ENCODE data around the gene CHD5.
"Not testable (repeated sequence)": the region's sequence is repeated elsewhere in the genome, so short reads cannot be mapped to it uniquely, and the experiment has no call there.

CHD5 gene

DNA sequence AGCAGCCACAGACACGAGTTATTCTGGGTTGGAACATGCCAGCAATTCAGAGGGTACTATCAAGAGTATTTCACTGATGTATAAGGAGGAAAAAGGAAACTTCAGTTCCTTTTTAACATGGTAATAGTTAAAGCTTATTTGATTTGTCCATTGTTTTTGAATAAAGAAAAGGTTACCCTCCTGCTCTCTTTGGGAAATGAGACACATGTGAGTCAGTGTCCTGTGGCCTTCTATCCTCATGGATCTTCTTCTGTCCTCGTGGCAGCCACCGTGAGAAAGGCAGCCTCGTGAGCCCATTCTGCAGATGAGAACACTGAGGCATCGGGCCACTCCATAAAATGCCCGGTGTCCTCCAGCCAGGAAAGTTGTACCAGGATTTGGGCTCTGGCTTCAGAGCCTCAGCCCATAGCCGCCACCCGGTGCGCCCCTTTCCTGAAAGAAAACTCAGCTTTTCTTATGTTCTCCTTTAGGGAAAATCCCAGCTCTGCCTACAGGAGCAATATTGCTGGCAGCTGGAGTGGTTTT is 109.6 kb downstream of the CHD5 start:
- in situ Hi-C loops (cut with MboI; ENCODE audit: low sequenced_read_pairs) = no loop called here

DNA sequence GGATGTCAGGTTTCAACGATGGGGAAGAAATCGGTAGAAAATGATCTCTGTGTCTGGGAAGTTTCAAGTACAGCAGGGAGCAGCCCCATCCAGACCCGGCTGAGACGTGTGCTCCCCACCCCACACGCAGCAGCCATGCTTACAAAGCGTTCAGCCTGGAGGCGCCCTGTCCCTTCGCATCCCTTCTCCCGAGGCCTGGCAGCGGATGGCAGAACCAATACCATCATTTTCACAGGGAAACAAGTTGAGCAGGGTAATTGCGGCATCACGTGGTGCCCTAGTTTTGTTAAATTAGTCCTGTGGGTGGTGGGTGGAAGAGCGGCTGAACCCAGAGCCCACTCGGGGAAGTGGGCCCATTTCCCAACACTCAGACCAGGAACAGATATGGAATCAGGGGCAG is 110.5 kb downstream of the CHD5 start:
- in situ Hi-C loops (cut with MboI; ENCODE audit: low sequenced_read_pairs) = no loop called here

DNA sequence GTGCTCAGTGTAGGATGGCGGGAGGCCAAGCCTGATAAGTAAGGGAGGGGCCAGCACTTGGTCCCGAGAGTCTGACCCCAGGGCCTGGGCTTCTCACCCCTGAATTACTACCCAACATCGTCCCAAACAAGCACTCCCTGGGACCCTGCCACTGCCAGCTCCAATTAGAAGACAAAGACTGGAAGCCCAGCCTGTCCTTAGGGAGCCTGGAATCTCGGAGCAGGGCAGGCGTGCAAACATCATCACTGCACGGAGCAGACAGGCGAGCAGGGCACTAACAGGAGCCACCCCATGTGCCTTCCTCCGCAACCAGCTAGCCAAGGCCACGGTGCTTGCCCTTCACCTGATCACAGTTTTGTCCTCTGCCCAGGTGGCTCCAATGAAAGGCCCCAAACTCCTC is 111.2 kb downstream of the CHD5 start:
- in situ Hi-C loops (cut with MboI; ENCODE audit: low sequenced_read_pairs) = no loop called here

DNA sequence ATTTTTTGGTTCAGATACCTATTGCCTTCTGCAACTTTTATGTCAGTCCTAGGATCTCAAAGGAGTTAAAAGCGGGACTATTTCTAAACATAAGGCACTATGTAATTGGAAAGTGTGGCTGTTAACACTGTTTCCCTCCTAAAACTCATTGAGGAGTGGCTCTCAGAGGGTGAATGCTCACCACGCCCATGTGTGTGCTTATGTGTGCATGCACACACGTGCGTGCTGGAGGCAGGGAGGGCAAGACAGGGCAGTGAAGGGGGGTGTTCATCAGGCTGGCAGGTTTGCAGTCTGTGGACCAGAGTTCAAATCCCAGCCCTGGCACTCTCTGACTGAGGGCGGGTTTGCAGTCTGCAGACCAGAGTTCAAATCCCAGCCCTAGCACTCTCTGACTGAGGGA is 112.0 kb downstream of the CHD5 start:
- in situ Hi-C loops (cut with MboI; ENCODE audit: low sequenced_read_pairs) = no loop called here

DNA sequence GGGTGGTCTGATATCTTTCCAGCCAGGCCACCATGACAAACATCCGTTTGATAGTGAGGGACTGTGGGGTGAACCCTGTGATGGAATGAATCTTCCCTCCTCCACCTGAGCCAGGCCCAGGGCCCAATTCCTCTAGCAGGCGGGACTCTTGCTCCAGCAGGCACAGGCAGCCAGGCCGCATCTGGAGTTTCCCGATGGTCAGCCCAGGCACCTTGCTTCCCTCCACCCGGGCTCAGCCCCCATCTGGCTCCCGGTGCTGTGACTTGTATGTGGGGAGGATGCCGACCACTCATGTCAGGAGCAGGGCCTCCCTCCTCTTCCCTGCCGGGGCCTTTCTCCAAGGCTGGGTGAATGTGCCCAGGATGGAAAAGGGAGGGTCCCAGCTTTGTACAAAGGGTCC is 113.4 kb downstream of the CHD5 start:
- in situ Hi-C loops (cut with MboI; ENCODE audit: low sequenced_read_pairs) = no loop called here

DNA sequence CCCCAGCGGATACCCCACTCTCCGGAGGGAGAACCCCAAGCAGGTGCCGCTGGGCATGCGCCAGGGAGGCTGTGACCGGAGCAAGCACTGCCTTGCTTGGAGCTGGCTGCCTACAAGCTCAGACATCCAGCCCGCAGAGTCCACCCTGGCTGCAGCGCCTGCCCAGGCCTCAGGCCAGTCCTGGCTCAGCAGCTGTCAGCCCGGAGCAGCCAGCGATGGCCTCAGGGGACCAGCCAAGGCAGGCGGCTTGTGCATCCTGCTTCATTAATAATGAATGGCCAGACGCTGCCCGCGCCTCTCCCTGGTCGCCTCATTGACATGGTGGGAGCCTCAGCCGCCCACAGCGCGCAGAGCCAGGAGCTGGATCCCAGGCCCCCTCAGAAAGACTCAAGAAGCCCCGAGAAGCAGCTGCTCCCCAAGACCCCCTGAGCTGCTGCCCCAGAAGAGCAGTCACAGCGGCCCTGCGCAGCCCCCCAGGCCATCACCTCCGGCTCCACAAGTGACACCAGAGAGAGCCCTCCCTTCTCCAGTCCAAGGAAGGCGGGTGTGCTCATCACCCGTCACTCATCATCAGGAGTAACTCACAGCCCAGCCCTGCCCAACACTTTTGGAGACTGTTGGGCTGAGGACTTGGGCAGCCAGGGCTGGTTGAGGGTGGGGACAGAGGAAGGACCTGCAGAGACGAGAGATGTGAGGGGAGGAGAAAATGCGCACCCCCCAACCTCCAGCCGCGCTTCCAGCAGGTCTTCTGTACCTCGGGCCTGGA is 114.8 kb downstream of the CHD5 start:
- in situ Hi-C loops (cut with MboI; ENCODE audit: low sequenced_read_pairs) = no loop called here

DNA sequence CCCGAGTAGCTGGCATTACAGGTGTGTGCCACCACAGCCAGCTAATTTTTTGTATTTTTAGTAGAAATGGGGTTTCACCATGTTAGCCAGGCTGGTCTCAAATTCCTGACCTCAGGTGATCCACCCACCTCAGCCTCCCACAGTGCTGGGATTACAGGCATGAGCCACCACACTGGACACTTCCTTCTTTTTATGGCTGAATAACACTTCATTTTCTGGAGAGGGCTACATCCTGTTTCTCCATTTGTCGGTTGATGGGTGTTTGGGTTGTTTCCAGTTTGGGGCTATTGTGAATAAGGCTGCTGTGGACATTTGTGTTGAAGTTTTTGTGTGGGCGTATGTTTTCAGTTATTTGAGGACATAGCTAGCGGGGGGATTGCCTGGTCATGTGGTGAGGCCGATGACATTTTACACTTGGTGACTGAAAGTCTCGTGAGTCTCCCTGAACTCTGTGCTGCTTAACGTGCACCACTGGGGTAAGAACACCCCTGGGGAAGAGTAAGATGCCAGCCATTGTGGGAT is 116.5 kb downstream of the CHD5 start:
- in situ Hi-C loops (cut with MboI; ENCODE audit: low sequenced_read_pairs) = not testable (repeated sequence)

DNA sequence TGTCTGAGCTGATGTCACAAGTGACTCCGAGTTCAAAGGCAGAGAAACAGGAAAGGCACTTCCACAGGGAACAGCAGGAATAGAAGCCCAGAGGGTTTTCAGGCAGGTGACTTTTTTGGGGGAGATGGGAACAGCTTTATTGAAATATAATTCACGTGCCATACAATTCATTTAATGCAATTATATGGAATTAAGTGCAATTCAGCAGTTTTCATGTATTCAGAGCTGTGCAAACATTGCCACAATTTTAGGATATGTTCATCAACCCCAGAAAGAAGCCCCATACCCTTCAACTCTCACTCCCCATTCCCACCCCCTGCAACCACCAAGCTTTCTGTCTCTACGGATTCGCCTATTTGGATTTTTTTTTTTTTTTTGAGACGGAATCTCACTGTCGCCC is 117.5 kb downstream of the CHD5 start:
- in situ Hi-C loops (cut with MboI; ENCODE audit: low sequenced_read_pairs) = no loop called here

DNA sequence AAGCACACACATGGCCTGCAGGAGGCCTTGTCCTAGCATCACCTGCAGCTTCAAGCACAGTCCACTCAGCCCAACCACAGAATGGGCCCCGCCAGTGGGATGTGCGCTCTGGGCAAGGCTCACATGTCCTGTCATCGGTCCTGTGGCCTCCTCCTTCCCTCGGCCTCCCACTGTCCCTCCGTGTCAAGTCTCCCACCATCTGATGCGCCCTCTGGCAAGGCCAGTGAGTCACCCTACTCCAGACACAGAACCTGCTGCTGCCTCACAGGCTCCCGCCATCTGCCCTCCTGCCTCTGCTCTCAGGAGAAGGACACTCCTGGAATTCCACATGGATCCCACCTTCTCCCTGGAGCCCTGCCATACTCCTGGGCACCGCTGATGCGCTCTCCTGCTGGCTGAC is 120.3 kb downstream of the CHD5 start:
- in situ Hi-C loops (cut with MboI; ENCODE audit: low sequenced_read_pairs) = no loop called here

DNA sequence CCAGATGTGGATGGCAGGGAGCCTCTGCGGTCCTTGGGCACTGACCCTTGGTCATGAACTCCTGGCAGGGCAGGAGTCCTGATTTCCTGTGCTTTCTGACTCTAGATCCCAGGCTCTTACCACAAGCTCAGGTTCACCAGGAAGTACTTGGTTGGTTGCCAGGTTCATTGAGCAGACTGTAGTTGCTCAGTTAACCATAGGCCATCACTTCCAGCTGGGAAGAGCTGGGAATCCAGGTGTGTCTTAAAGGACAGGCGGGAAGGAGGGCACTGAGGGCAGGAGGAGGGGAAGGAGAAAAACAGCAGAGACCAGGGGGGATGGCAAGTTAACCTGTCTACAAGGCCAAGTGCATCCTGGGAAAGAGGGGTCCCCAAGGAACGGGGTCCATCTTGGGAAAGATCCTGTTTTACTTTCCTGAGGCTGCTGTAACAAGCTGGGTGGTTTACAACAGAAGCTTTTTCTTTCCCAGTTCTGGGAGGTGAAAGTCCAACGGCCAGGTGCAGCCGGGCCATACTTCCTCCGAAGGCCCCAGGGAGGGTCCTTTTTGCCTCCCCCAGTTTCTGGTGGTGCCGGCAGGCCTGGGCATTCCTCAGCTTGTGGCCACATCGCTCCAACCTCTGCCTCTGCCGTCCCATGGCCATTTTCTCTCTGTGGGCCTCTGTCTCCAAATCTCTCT is 122.8 kb downstream of the CHD5 start:
- in situ Hi-C loops (cut with MboI; ENCODE audit: low sequenced_read_pairs) = no loop called here

DNA sequence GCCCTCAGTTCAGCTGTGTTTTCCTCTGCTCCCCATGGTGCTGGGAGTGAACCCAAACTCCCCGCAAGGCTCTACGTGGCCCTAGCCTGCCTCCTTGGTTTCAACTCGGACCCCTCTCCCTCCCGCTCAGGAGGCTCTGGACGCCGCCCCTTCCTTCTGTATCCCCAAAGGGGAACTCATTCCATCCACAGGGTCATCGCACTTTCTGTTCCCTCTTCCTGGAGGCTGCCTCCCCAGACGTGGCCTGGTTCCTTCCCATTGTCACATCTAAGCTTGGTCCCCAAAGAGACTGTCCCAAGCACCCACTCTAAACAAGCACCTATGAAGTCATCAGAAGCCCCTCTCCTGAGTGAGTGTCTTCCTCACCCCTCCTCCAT is 123.6 kb downstream of the CHD5 start:
- in situ Hi-C loops (cut with MboI; ENCODE audit: low sequenced_read_pairs) = no loop called here

DNA sequence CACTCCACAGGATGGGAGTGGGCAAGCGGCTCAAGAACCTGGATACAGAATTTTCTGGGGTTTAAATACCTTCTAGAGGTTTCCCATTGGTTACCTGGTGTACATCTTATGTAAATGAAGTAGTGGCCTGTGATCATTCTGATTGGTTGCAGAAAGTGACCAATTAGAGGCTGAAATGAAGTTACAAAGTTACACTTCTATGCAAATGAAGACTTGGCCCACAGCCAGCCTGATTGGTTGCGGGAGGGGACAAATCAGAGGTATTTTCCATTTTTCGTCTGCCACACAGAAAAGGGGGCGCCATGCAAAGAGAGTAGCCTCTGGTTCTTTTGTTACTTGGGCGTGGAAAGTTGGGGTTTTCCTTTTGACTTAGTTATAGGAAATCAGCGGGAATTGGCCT is 125.5 kb downstream of the CHD5 start:
- in situ Hi-C loops (cut with MboI; ENCODE audit: low sequenced_read_pairs) = no loop called here

DNA sequence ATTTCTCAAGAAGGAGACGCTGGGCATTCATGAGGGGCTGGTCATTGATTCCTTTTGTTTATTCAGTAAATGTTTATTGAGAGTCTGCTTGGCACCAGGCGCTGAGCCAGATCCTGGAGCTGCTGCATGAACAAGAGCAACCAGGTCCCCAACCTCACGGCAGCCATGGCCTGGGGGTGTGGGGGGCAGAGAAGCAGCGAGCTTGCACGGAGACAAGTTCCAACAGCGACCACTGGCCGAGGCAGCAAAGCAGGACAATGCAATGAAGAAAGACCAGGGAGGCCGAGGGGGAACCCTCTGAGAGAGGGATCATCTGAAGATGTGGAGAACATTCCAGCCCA is 126.9 kb downstream of the CHD5 start:
- in situ Hi-C loops (cut with MboI; ENCODE audit: low sequenced_read_pairs) = no loop called here

DNA sequence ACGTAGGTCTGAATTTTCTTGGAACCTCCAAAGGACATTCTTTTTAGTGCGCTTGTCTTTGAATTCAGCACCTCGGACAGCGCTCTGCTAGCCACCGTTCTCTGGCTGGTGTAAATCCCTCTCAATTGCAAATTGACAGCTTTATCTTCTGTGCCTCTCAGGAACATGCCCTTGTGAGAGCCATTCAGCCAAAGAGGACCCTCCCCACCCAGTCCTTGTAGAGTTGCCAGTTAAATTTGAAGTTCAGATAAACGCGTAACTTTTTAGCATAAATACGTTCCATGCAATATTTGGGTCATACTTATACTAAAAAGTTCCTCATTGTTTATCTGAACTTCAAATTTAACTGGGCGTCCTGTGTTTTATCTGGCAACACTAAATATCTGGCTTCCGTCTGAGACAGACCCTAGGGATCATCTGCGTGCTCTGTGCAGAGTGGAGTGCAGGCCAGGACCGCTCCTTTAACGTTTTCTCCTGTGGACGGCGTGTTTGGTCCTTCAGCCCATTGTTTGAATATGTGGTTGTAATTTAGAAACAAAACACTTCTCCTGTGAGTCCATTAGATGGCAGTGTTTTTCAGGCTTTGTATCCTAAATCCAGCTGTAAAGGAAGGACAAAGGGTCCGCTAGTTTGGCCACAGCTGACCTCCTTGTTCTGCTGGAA is 127.4 kb downstream of the CHD5 start:
- in situ Hi-C loops (cut with MboI; ENCODE audit: low sequenced_read_pairs) = no loop called here
